Dendritic cell treated with granulocyte-macrophage colony-stimulating factor and Interleukin-4, amounts not matched to agents 40 ng/mL and 50 ng/mL, for 4 days (primary cell): ENCODE measurements around the gene PPA1.

Source experiments
- H3K27ac Mint-ChIP-seq: one replicate; pipeline ENCODE4 v1.8.0; 2022; ENCODE audit warnings: mild to moderate bottlenecking, mixed read lengths
- H3K27me3 Mint-ChIP-seq: one replicate; pipeline ENCODE4 v1.8.0; 2022; ENCODE audit warnings: mild to moderate bottlenecking, mixed read lengths
- H3K36me3 Mint-ChIP-seq: one replicate; pipeline ENCODE4 v1.8.0; 2022; ENCODE audit warnings: low read depth, mixed read lengths
- H3K4me1 Mint-ChIP-seq: one replicate; pipeline ENCODE4 v1.8.0; 2022; ENCODE audit warnings: low read depth, mixed read lengths
- H3K4me3 Mint-ChIP-seq: one replicate; pipeline ENCODE4 v1.8.0; 2022; ENCODE audit warnings: mild to moderate bottlenecking, moderate library complexity, mixed read lengths
- H3K9me3 Mint-ChIP-seq: one replicate; pipeline ENCODE4 v1.8.0; 2022; ENCODE audit warnings: mixed read lengths
- intact Hi-C: fragments of 100-400 bp; cut with micrococcal nuclease; formaldehyde crosslinking; loops from one replicate; pipeline ENCODE4 v1.15.0; 2022

The PPA1 gene

DNA sequence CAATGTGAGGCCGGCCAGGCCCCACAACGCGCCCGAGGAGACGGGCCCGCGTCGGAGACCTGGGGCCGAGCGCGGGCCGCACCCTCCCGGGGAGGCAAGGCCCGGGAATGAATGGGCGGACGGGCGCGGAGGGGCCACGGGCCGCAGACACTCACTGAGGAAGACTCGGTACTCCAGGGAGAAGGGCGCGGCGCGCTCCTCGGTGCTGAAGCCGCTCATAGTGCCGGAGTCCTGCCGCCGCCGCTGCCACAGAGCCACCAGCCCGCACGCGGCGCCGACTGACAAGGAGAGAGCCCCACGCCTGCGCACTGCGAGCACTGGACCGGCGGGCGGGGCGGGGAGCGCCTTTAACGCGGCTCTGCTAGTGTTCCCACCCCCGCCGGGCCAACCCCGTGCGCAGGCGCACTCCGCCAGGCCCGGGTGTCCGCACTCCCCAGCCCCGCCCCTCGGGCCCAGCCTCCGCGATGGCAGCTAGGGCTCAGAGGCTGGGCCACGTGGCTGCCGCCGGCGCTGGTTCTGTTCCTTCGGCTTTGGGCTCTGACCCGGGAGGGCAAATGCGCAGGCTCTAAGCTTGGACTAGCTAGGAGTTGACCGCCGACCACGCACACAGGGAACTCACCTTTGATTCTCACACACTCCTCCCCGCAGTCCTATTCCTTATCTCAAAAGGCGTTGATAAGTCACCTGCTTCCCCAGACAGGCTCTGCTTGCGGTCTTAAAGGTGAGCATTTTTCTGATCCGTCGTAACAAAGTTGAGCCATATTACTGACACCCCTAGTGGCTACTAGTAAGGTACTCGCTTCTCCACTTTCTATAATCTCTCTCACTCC is at the start of gene PPA1:
Gene PPA1, minus strand, starts transcription at position 321 of the 830 bp plus-strand sequence. Its CDS starts 102 bp downstream, at position 219.
- peaks cover 17% of the 10 kb centered on the region for H3K4me1 Mint-ChIP-seq
- no peaks in the 10 kb centered on the region for H3K9me3 Mint-ChIP-seq
- H3K27ac Mint-ChIP-seq: peak within 1 kb of the TSS; percentile 83
- peaks cover 5% of the 10 kb centered on the region for H3K27me3 Mint-ChIP-seq
- peak within 1 kb of the TSS; percentile 93 for H3K4me3 Mint-ChIP-seq
- H3K36me3 Mint-ChIP-seq: peaks cover 13% of the 10 kb centered on the region
- intact Hi-C loops: no loop called here

DNA sequence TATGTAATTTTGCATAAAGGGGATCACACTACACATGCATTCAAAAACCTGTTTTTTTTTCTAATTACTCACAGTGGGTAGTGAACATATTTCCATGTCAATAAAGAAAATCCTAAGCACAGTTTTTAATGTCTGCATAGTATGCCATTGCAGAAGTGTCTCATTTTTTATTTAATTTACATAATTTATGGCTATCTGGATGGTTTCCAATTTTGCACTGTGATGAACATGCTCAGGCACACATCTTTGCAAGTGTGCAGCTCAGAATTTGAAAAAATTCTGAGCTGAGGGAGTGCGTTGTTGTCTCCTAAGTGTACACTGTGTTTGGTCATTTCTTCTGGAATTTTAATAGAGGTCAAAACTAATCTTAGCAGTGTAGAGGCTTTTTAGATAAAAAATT is 48.4 kb upstream of the PPA1 start:
- Mint-ChIP-seq H3K27me3 (peaks cover 57% of the 10 kb centered on the region), H3K36me3 (no peaks in the 10 kb centered on the region), H3K27ac (no peak overlapping the region), H3K9me3 (no peaks in the 10 kb centered on the region), H3K4me1 (peaks cover 65% of the 10 kb centered on the region), H3K4me3 (no peak overlapping the region)
- intact Hi-C loops: loop anchor here (5.0 kb wide), 1 partner anchor 71 kb away; no protein-coding TSS in a partner anchor

DNA sequence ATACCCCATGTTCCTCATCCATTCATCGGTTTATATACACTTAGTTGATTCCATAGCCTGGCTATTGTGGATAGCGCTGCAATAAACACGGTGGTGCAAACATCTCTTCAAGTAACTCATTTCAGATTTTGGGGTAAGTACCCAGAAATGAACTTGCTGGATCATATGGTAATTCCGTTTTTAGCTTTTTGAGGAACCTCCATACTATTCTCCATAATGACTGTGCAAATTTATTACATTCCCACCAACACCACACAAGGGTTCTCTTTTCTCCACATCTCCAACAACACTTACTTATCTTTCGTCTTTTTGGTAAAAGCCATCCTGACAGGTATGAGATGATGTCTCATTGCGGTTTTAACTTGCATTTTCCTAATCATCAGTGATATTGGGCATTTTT is 46.9 kb upstream of the PPA1 start:
- H3K9me3 Mint-ChIP-seq: no peaks in the 10 kb centered on the region
- H3K27ac Mint-ChIP-seq: no peak overlapping the region
- H3K27me3 Mint-ChIP-seq: peaks cover 59% of the 10 kb centered on the region
- no peaks in the 10 kb centered on the region for H3K36me3 Mint-ChIP-seq
- H3K4me3 Mint-ChIP-seq: no peak overlapping the region
- intact Hi-C loops: loop anchor here (5.0 kb wide), 1 partner anchor 72 kb away; no protein-coding TSS in a partner anchor
- peaks cover 59% of the 10 kb centered on the region for H3K4me1 Mint-ChIP-seq

DNA sequence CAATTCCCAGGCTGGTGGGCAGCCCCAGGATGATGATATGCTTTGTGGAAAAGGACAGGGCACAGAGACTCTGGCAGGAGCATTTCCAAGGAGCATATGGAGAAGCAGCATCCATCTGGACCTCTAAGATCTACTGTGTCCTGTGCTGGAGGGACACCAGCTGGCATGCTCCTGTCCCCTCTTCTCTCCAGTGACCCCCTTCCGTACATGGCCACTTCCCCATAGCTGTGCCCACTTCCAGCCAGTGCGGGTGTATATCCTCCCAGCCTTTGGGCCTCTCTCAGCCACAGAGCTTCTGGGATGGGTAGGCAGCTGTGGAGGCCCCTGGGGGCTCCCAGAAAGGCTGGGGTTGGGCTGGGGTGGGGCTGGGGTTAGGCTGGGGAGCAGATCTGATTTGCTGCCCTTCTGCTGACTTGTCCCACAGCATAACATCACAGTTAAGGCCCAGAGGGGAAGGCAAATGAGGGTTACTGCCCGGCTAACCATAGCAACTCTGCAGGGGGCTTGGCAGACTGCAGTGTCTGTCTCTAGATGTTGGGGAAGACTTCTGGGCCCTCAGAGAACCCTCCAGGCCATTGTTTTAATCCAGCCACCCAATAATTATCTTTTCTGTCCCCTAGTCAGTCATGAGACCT is 44.3 kb upstream of the PPA1 start:
- Mint-ChIP-seq H3K9me3 (no peaks in the 10 kb centered on the region), H3K4me3 (no peak overlapping the region), H3K36me3 (no peaks in the 10 kb centered on the region), H3K27me3 (peaks cover 39% of the 10 kb centered on the region), H3K27ac (no peak overlapping the region), H3K4me1 (peaks cover 62% of the 10 kb centered on the region)
- intact Hi-C loops: no loop called here

DNA sequence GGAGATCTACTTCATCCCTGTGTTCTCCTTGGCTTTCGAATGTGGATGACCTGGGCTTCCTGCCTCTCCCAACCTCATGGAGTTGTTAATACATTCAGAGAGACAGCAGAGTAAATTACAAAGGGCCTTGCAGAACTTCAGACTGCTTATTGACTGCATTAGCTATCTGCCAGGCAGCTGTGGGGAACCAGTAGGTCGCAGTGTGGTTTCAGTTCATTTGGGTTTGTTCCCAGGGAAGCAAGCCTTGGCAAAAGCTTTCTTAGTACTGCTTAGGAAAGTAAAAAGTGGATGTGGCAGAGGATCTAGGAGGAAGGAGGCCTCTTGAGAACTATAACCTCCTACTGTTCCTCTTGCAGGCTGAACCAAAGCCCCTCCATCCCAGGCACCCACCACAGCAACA is 41.4 kb upstream of the PPA1 start:
- no peak overlapping the region for H3K27ac Mint-ChIP-seq
- H3K27me3 Mint-ChIP-seq: peaks cover 42% of the 10 kb centered on the region
- peaks cover 43% of the 10 kb centered on the region for H3K4me1 Mint-ChIP-seq
- intact Hi-C loops: loop anchor here (5.0 kb wide), 1 partner anchor 52 kb away; no protein-coding TSS in a partner anchor
- H3K9me3 Mint-ChIP-seq: no peaks in the 10 kb centered on the region
- no peaks in the 10 kb centered on the region for H3K36me3 Mint-ChIP-seq
- no peak overlapping the region for H3K4me3 Mint-ChIP-seq

DNA sequence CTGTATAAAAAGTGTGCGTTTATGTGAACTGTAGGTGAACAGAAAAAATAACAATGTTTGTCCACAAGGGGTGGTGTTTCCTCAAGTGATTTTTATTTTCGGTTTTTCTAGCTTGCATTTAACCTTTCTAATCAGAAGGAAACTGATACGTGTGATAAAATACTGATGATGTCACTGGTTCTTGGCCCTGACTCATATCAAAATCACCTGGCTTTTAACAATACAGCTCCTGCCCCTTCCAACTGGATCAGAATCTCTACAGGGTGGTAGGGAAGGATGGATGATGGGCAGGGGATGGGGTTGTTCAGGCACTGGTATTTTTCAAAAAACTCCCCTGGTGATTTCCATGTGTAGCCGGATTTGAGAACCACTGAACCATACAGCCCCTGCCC is 39.7 kb upstream of the PPA1 start:
- Mint-ChIP-seq H3K27me3 (peaks cover 49% of the 10 kb centered on the region), H3K9me3 (no peaks in the 10 kb centered on the region), H3K27ac (no peak overlapping the region), H3K4me3 (no peak overlapping the region), H3K4me1 (peaks cover 40% of the 10 kb centered on the region), H3K36me3 (no peaks in the 10 kb centered on the region)
- intact Hi-C loops: loop anchor here (5.0 kb wide), 1 partner anchor 51 kb away; no protein-coding TSS in a partner anchor

DNA sequence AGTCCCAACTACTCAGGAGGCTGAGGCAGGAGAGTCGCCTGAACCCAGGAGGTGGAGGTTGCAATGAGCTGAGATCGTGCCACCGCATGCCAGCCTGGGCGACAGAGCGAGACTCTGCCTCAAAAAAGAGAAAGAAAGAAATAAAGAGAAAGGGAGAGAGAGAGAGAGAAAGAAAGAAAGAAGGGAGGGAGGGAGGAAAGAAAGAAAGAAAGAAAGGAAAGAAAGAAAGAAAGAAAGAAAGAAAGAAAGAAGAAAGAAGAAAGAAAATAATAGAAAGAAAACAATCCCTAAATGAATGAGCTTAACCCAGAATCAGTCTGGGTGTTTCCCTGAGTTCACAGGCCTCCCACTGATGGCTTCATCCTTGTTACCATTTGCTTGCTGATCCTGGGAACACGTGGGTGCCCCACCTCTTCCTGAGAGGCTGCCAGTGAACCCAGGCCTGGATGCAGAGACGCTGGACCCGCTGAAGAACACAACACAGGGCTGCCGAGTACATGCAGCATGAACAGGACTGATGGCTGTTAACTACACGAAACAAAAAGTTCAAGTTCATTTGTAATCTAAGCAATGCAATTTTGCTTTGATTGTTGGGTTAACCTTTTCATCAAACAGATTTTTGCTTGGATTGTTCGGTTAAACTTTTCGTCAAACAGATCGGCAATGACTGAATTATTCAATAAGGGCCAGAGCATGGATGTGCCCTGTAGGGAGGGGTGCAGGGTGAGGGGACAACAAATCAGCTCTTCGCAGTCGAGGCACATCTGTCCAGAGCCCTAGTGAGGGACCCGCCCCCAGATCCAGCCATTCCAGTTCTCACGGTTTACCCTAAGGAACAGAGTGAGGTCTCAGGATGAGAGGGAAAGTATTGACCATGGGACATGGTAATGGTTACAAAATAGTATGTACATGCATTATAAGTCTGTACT is 39.0 kb upstream of the PPA1 start:
- H3K4me1 Mint-ChIP-seq: peaks cover 39% of the 10 kb centered on the region
- no peak overlapping the region for H3K27ac Mint-ChIP-seq
- H3K9me3 Mint-ChIP-seq: no peaks in the 10 kb centered on the region
- H3K36me3 Mint-ChIP-seq: no peaks in the 10 kb centered on the region
- intact Hi-C loops: loop anchor here (5.0 kb wide), 1 partner anchor 50 kb away; no protein-coding TSS in a partner anchor
- H3K4me3 Mint-ChIP-seq: no peak overlapping the region
- H3K27me3 Mint-ChIP-seq: peaks cover 45% of the 10 kb centered on the region

DNA sequence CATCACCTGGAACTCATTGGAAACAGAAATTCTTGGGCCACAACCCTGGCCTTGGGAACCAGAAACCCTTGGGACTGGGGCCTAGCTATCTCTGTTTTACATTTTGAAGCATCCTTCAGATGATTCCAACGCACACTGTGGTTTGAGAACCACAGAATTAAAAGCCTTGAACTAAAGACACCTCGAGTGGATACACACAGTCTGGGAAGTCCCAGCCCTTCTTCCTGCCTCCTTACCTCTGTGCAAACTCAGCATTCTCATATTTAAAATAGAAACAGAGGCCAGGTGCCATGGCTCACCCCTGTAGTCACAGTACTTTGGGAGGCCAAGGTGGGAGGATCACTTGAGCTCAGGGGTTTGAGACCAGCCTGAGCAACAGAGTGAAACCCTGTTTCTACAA is 37.7 kb upstream of the PPA1 start:
- H3K36me3 Mint-ChIP-seq: no peaks in the 10 kb centered on the region
- peaks cover 44% of the 10 kb centered on the region for H3K27me3 Mint-ChIP-seq
- intact Hi-C loops: loop anchor here (5.0 kb wide), 1 partner anchor 49 kb away; no protein-coding TSS in a partner anchor
- H3K9me3 Mint-ChIP-seq: no peaks in the 10 kb centered on the region
- H3K4me1 Mint-ChIP-seq: peaks cover 47% of the 10 kb centered on the region
- no peak overlapping the region for H3K27ac Mint-ChIP-seq
- H3K4me3 Mint-ChIP-seq: no peak overlapping the region

DNA sequence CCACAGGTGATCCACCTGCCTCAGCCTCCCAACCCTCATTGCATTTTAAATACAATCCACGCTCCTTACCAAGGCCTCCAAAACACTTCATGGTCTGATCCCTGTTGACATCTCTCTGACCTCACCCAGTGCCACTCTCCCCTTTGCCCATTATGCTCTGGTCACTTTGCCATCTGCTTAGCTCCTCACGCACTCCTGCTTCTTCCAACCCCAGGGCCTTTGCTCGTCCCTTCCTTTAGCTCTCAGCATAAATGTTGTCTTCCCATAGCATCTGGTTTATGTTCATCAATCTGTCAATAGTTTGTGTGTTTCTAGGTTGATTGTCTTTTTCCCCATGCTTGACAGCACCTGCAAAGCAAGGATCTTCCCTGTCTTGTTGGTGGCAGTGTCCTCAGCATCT is 36.5 kb upstream of the PPA1 start:
- no peaks in the 10 kb centered on the region for H3K9me3 Mint-ChIP-seq
- no peak overlapping the region for H3K27ac Mint-ChIP-seq
- H3K36me3 Mint-ChIP-seq: no peaks in the 10 kb centered on the region
- H3K27me3 Mint-ChIP-seq: peaks cover 54% of the 10 kb centered on the region
- H3K4me3 Mint-ChIP-seq: no peak overlapping the region
- peaks cover 42% of the 10 kb centered on the region for H3K4me1 Mint-ChIP-seq
- intact Hi-C loops: loop anchor here (5.0 kb wide), 2 partner anchors 47 to 93 kb away; no protein-coding TSS in a partner anchor

DNA sequence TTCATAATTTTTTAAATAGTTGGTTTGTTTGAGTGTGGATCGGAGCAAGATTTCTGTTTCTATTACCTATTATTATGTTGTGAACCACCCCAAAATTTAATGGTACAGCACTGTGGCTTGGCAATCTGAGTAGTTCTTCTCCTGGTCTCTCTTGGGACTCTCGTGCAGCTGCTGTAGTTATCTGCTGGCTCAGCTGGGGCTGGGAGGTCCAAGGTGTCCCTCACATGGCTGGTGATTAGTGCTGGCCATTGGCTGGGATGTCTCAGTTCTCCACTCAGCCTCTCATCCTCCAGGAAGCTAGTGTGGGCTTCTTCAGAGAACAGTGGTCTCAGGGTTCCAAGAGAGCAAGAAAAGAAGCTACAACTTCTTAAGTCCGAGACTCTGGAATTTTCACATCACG is 35.1 kb upstream of the PPA1 start:
- Mint-ChIP-seq H3K36me3 (no peaks in the 10 kb centered on the region), H3K4me1 (peaks cover 32% of the 10 kb centered on the region), H3K9me3 (no peaks in the 10 kb centered on the region), H3K27me3 (peaks cover 65% of the 10 kb centered on the region), H3K4me3 (no peak overlapping the region), H3K27ac (no peak overlapping the region)
- intact Hi-C loops: loop anchor here (5.0 kb wide), 1 partner anchor 94 kb away; no protein-coding TSS in a partner anchor

DNA sequence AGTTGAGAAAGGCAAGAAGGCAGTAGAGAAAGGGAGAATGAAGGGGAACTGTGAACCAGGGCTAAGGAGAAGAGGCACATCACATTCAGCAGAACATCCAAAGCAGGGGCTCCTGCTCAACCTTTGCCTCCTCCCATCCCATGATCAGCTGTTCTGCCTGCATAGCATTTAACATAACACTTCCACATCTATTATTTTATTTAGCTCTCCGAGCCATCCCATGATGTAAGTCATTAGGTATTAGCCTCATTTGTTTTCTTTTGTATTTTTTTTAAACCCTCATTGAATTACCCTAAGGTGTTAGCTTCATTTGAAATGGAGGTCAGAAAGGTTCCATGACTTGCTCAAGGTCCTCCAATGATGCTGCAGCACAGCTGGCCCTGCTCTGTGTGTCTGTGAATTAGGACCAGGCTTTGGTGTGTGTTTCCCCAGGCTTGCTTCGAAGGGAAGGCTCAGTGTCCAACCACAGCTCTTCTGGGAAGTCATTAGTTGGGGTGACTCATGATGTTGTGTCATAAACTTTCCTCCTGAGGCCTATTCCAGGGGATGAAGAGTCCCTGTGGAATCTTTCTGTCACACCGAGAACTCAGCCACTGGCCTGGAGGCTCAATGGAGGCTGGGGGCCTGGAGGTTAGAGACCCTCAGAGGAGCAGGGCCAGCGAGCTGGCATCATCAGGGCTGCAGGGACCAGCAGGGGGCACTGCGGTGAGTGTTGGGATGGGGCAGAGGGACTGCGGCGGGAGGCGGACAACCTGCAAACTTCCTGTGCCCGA is 34.1 kb upstream of the PPA1 start:
- intact Hi-C loops: loop anchor here (5.0 kb wide), 1 partner anchor 95 kb away; no protein-coding TSS in a partner anchor
- Mint-ChIP-seq H3K9me3 (no peaks in the 10 kb centered on the region), H3K4me1 (peaks cover 26% of the 10 kb centered on the region), H3K27me3 (peaks cover 63% of the 10 kb centered on the region), H3K4me3 (peak overlapping the region; percentile 2), H3K36me3 (no peaks in the 10 kb centered on the region), H3K27ac (no peak overlapping the region)

DNA sequence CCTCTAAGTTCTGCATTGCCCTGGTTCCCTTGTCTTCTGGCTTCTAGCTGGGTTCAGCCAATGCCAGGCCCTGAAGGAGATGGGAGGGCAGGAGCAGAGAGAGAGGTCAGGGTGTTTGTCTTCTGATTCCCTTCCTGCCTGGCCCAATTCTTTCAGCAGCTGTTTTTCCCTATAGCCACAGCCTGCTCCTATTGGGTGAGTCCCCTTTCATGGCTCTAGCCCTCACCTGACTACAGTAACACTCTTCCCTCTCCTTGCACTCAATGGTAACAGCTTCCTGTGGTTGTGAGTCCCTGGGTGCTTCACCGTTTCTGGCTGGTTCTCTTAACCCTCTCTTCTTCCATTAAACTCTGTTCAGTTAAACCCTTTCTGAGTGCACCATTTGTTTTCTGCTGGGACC is 33.5 kb upstream of the PPA1 start:
- H3K27ac Mint-ChIP-seq: no peak overlapping the region
- peaks cover under 1% of the 10 kb centered on the region for H3K36me3 Mint-ChIP-seq
- intact Hi-C loops: loop anchor here (5.0 kb wide), 1 partner anchor 96 kb away; no protein-coding TSS in a partner anchor
- H3K9me3 Mint-ChIP-seq: peaks cover 4% of the 10 kb centered on the region
- no peak overlapping the region for H3K4me3 Mint-ChIP-seq
- H3K4me1 Mint-ChIP-seq: peaks cover 21% of the 10 kb centered on the region
- H3K27me3 Mint-ChIP-seq: peaks cover 62% of the 10 kb centered on the region

DNA sequence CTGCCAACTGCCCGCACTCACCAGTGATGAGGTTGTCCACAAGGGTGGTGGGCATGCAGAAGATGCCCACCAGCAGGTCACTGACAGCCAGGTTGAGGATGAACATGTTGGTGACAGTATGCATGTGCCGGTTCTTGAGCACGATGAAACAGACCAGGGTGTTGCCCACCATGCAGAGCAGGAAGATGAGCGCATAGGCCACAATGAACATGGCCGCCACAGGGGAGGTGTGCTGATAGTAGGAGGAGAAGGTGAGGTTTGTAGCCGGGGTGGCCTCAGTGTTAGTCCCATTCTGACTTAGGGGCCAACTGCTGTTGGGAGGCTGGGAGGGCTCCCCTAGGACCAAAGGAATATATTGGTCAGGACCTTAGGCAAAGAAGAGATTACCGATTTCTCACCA is 32.8 kb upstream of the PPA1 start:
- Mint-ChIP-seq H3K9me3 (peaks cover 10% of the 10 kb centered on the region), H3K27me3 (peaks cover 66% of the 10 kb centered on the region), H3K27ac (no peak overlapping the region), H3K4me1 (peaks cover 20% of the 10 kb centered on the region), H3K4me3 (no peak overlapping the region), H3K36me3 (peaks cover 7% of the 10 kb centered on the region)
- intact Hi-C loops: loop anchor here (5.0 kb wide), 1 partner anchor 96 kb away; no protein-coding TSS in a partner anchor
